Colonic mucosa (tissue), 4 donors: ENCODE measurements around the gene WIPF2. TPM values are rescaled to one million over a fixed set of nuclear protein-coding genes. Genes with fewer than 3 reads are reported as not detected.
A peak's percentile ranks its signal among the peaks of the same experiment; 100 is the strongest.

Experiments
- DNase-seq: peaks from one replicate; pipeline ENCODE4 v3.0.0-alpha.2; 2020
- H3K27ac ChIP-seq: fragments of 200-600 bp; one replicate; pipeline ENCODE4 v1.8.0; 2021
- H3K27me3 ChIP-seq: fragments of 200-600 bp; one replicate; pipeline ENCODE4 v1.8.0; 2021
- H3K36me3 ChIP-seq: fragments of 200-600 bp; one replicate; pipeline ENCODE4 v1.8.0; 2021
- H3K4me1 ChIP-seq: fragments of 200-600 bp; one replicate; pipeline ENCODE4 v1.8.0; 2021; ENCODE audit warnings: mild to moderate bottlenecking
- H3K4me3 ChIP-seq: fragments of 200-600 bp; one replicate; pipeline ENCODE4 v1.8.0; 2021
- H3K9ac ChIP-seq, 2 donors: one replicate each; pipeline ENCODE4 v1.7.0; 2013; ENCODE audit warnings: control low read depth in 2 of 2, low read depth in 2 of 2, low read length in 2 of 2
- H3K9me3 ChIP-seq: fragments of 200-600 bp; one replicate; pipeline ENCODE4 v1.8.0; 2021
- intact Hi-C: fragments of 100-400 bp; cut with DNase I; formaldehyde crosslinking; loops from one replicate; pipeline ENCODE4 v1.14.1; 2022
- total RNA-seq, 2 donors: library from RNA; stranded (reverse); fragmentation: NEBNext Ultra II Directional in 1 of 2; extraction: Animal tissue kit (Norgen Biotek cat#: 25700) in 1 of 2; gene quantifications; one replicate each; pipeline ENCODE4 v1.2.1, GENCODE V29; 2021
- TF ChIP-seq, protein P1 (sequence below): fragments of 200-600 bp; IDR thresholded peaks from one replicate; pipeline ENCODE4 v1.8.0; 2022; ENCODE audit warnings: antibody characterized with exemption, mild to moderate bottlenecking
- donor health status: healthy.
- donor health status: DM: no; HTN: no; CAD: no.
- donor health status: DM: no; HTN: no; CAD: no.

WIPF2 gene
- total RNA-seq, 2 donors from 2014 or later = 34.5 to 42.0 TPM

DNA sequence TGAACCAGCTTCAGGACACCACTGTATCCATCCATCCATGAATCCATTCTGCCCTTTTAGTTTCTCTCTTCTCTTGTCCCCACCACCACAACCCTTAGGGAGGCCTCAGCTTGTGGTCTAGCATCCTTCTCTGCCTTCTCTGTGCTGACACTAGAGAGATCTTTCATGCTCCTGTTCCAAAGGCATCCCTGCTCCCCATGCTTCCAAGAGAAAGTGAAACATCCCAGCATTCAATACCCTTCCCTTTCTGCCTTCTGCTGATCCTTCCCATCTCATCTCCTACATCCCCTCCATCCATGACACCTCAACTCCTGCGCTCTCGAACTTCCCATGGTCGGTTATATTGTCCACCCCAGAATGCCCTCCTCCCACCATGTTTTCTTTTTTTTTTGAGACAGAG is 31.9 kb upstream of the WIPF2 start:
- Histone ChIP-seq H3K9me3 (no peaks in the 10 kb centered on the region), H3K9ac (no peak overlapping the region), H3K4me3 (no peak overlapping the region), H3K36me3 (peaks cover 8% of the 10 kb centered on the region), H3K4me1 (no peaks in the 10 kb centered on the region), H3K27ac (no peak overlapping the region), H3K27me3 (no peaks in the 10 kb centered on the region)
- intact Hi-C loops = no loop called here
- DNase-seq = no peak
- TF ChIP-seq, protein P1, sequence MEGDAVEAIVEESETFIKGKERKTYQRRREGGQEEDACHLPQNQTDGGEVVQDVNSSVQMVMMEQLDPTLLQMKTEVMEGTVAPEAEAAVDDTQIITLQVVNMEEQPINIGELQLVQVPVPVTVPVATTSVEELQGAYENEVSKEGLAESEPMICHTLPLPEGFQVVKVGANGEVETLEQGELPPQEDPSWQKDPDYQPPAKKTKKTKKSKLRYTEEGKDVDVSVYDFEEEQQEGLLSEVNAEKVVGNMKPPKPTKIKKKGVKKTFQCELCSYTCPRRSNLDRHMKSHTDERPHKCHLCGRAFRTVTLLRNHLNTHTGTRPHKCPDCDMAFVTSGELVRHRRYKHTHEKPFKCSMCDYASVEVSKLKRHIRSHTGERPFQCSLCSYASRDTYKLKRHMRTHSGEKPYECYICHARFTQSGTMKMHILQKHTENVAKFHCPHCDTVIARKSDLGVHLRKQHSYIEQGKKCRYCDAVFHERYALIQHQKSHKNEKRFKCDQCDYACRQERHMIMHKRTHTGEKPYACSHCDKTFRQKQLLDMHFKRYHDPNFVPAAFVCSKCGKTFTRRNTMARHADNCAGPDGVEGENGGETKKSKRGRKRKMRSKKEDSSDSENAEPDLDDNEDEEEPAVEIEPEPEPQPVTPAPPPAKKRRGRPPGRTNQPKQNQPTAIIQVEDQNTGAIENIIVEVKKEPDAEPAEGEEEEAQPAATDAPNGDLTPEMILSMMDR = no peak

DNA sequence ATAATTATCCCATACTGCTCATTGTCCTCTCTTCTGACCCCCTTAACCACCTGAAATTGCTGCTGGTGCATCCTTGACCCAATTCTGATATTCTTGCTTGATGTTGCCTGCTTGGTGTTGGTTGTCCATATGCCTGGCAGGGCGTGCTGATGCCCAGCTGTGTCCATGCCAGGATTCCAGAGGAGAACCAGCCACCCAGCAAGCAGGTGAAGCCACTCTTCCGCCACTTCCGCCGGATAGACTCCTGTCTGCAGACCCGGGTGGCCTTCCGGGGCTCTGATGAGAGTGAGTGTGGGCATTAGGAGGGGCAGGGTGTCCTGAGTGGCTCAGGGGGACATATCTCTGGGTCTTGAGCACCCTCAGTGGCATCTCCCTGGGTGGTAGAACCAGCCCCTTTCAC is 30.4 kb upstream of the WIPF2 start:
- H3K36me3 ChIP-seq = peaks cover 8% of the 10 kb centered on the region
- intact Hi-C loops = no loop called here
- DNase-seq = no peak

DNA sequence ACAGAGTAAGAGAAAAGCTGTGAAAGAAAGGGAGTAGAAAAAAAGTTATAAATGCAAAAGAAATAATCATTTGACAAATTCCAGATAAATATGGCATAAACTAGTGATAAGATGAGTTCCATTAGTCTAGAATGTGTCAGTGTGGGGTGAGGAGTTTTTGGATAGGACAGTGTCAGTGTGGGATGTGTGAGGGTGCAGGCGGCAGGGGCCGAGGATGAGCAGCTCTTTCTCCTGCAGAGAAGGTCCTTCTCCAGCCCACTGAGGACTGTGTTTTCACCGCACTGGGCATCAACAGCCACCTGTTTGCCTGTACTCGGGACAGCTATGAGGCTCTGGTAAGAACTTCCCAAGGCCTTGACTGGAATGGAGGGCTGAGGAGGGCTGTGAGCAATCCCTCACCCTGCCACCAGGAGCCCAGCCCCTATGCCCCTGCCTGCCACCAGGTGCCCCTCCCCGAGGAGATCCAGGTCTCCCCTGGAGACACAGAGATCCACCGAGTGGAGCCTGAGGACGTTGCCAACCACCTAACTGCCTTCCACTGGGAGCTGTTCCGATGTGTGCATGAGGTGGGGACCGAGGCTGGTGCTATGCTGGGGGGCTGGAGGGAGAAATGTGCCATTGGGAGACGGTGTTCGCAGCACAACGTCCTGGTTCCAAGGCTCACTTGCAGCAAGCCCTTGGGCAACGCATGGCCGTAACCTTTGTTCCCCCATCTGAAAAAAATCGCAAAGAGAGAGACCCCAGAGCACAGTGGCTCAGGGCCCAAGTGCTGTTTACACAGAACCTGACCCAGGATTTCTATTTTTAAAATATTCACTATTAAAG is 28.7 kb upstream of the WIPF2 start:
- Histone ChIP-seq H3K4me3 (no peak overlapping the region), H3K9me3 (no peaks in the 10 kb centered on the region), H3K4me1 (no peaks in the 10 kb centered on the region), H3K27me3 (no peaks in the 10 kb centered on the region), H3K27ac (no peak overlapping the region), H3K9ac (no peak overlapping the region), H3K36me3 (peaks cover 8% of the 10 kb centered on the region)
- TF ChIP-seq, protein P1 = no peak
- DNase-seq = no peak
- intact Hi-C loops = no loop called here

More for the DNA sequence above, 30.4 kb upstream of the WIPF2 start:
- no peak overlapping the region for H3K9ac ChIP-seq
- no peaks in the 10 kb centered on the region for H3K4me1 ChIP-seq
- TF ChIP-seq, protein P1 = no peak
- H3K27ac ChIP-seq = no peak overlapping the region
- no peaks in the 10 kb centered on the region for H3K9me3 ChIP-seq
- no peak overlapping the region for H3K4me3 ChIP-seq
- no peaks in the 10 kb centered on the region for H3K27me3 ChIP-seq

DNA sequence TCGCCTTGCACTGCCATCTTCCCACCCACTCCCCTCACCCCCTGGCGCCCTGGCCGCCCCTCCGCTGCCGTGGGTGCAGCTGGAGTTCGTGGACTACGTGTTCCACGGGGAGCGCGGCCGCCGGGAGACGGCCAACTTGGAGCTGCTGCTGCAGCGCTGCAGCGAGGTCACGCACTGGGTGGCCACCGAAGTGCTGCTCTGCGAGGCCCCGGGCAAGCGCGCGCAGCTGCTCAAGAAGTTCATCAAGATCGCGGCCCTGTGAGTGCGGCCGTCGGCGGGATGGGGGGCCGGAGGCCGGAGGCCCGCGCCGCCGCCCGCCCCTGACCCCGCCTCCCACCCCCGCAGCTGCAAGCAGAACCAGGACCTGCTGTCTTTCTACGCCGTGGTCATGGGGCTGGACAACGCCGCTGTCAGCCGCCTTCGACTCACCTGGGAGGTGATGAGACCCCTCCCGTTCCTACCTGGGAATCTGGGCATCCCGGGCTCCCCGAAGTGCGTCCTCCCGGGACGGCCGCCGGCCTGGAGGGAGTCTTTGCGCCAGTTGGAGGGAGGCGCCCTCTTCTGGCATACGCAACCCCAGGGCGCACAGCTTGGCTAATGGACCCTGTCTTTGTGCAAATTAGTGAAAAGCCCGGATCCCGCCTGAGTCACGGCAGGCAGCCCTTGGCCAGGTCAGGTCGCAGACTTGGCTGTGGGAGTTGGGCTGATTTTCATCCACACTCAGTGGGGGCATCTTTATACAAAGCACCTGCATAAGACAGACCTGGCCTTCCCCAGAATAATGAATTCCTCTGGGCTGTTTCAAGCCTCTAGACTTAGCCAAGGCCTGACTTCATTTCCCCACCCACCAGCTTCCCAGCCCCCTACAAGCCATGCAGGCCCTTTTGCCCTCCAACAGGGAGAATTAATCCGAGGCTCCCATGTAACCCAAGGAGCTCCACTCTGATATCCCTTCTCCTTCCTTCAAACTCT is 27.6 kb upstream of the WIPF2 start:
- peak; percentile 66 for DNase-seq
- H3K27me3 ChIP-seq = no peaks in the 10 kb centered on the region
- H3K9me3 ChIP-seq = no peaks in the 10 kb centered on the region
- peaks cover 8% of the 10 kb centered on the region for H3K36me3 ChIP-seq
- H3K27ac ChIP-seq = no peak overlapping the region
- no peaks in the 10 kb centered on the region for H3K4me1 ChIP-seq
- H3K4me3 ChIP-seq = peak overlapping the region; percentile 47
- intact Hi-C loops = no loop called here
- TF ChIP-seq, protein P1 = peak; percentile 32
- peak overlapping the region in 1 of 2 donors; percentile 43 for H3K9ac ChIP-seq

DNA sequence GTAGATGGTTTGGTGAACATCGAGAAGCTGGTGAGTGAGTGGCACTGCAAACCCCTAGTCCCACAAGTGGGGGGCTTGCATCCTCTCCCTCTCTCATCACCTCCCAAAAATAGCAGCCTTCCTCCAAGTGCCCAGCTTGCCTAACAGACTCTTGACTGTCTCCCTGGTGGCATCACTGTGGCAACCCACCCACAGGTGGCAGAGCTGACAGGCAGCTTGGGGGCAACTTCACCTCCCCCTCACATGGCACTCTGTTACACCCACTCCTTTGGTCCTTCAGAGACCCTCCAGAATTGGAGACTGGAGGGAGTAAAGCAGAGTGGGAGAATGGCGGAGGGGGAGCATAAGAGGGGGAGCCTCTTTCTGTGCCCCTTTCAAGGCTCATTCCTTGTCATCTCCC is 26.1 kb upstream of the WIPF2 start:
- intact Hi-C loops = no loop called here
- H3K9ac ChIP-seq = no peak overlapping the region

More for the DNA sequence above, 26.1 kb upstream of the WIPF2 start:
- Histone ChIP-seq H3K27me3 (no peaks in the 10 kb centered on the region), H3K27ac (no peak overlapping the region), H3K4me1 (no peaks in the 10 kb centered on the region), H3K4me3 (no peak overlapping the region), H3K9me3 (no peaks in the 10 kb centered on the region), H3K36me3 (peaks cover 8% of the 10 kb centered on the region)
- TF ChIP-seq, protein P1 = no peak
- DNase-seq = no peak
